Aorta (tissue), 5 donors: Measurements from ENCODE around the gene PGAP3. TPM values are rescaled to one million over a fixed set of nuclear protein-coding genes. Genes with fewer than 3 reads are reported as not detected.

Experiments
- ATAC-seq: fragments of 200-7000 bp; cut with Tn5 transposase; one replicate; pipeline ENCODE4 v1.9.1; 2022; ENCODE audit warnings: moderate library complexity; ENCODE audit not compliant: low FRiP score
- DNase-seq, 2 donors: peaks; one replicate each; pipeline ENCODE4 v3.0.0-alpha.2; 2020
- H3K27ac ChIP-seq, 2 donors: one replicate each; pipeline ENCODE4 v1.5.1; 2013; ENCODE audit warnings: low read length in 2 of 2, mild to moderate bottlenecking in 2 of 2, moderate library complexity in 2 of 2, control low read depth in 1 of 2, inconsistent platforms in 1 of 2, low read depth in 1 of 2
- H3K27me3 ChIP-seq, 2 donors: one replicate each; pipeline ENCODE4 v1.6.1; 2013; ENCODE audit warnings: control low read depth in 1 of 2, low read length in 1 of 2, mild to moderate bottlenecking in 1 of 2, moderate library complexity in 1 of 2; ENCODE audit not compliant: insufficient read depth in 2 of 2, control insufficient read depth in 1 of 2
- H3K36me3 ChIP-seq, 2 donors: one replicate each; pipeline ENCODE4 v1.6.1; 2013; ENCODE audit warnings: control low read depth in 1 of 2, low read length in 1 of 2, mild to moderate bottlenecking in 1 of 2; ENCODE audit not compliant: insufficient read depth in 2 of 2, control insufficient read depth in 1 of 2
- H3K4me1 ChIP-seq, 2 donors: one replicate each; pipeline ENCODE4 v1.6.1; 2013; ENCODE audit warnings: low read length in 2 of 2, control low read depth in 1 of 2, mild to moderate bottlenecking in 1 of 2, moderate library complexity in 1 of 2; ENCODE audit not compliant: insufficient read depth in 2 of 2, control insufficient read depth in 1 of 2
- H3K4me3 ChIP-seq, 2 donors: one replicate each; pipeline ENCODE4 v1.5.1; 2013; ENCODE audit warnings: low read length in 2 of 2, control low read depth in 1 of 2, mild to moderate bottlenecking in 1 of 2
- H3K9me3 ChIP-seq: one replicate; pipeline ENCODE4 v1.6.1; 2013; ENCODE audit warnings: mild to moderate bottlenecking, low read length; ENCODE audit not compliant: control insufficient read depth
- WGBS, 2 donors: extraction: QIAGEN DNeasy Blood & Tissue Kit; methylation state at CpG; one replicate each; pipeline ENCODE4 v1.1.7; 2013; 5-methylcytosine and 5-hydroxymethylcytosine counted together
- intact Hi-C, 2 donors: fragments of 100-400 bp; cut with DNase I; formaldehyde crosslinking; loops; one replicate each; pipeline versions ENCODE4 v1.14.2 to v1.15.0; 2022
- microRNA-seq, 2 donors: library from miRNA; unstranded; fragments of <30 nt; microRNA quantifications; one replicate each; pipeline ENCODE4 v1.2.0, GENCODE V29; 2020
- polyA plus RNA-seq, 2 donors: library from polyadenylated mRNA; stranded (reverse); fragments of 200-250 nt; gene quantifications; one replicate each; pipeline ENCODE4 v1.2.3, GENCODE V29; 2013
- total RNA-seq, 2 donors: library from RNA; stranded (reverse); fragmentation: NEBNext Ultra II Directional; extraction: Animal tissue kit (Norgen Biotek cat#: 25700); gene quantifications; one replicate each; pipeline ENCODE4 v1.2.1, GENCODE V29; 2021
- donor health status: healthy with polysubstance abuse.
- donor health status: Bipolar disorder and iron deficiency.
- donor health status: DM: no; HTN: no; CAD: no.
- donor health status: DM: no; HTN: no; CAD: no.
- donor health status: DM: yes; HTN: yes; CAD: no.

PGAP3 gene
- total and polyA plus RNA-seq, 4 donors = 13.3 to 25.5 (median 22.0) TPM

DNA sequence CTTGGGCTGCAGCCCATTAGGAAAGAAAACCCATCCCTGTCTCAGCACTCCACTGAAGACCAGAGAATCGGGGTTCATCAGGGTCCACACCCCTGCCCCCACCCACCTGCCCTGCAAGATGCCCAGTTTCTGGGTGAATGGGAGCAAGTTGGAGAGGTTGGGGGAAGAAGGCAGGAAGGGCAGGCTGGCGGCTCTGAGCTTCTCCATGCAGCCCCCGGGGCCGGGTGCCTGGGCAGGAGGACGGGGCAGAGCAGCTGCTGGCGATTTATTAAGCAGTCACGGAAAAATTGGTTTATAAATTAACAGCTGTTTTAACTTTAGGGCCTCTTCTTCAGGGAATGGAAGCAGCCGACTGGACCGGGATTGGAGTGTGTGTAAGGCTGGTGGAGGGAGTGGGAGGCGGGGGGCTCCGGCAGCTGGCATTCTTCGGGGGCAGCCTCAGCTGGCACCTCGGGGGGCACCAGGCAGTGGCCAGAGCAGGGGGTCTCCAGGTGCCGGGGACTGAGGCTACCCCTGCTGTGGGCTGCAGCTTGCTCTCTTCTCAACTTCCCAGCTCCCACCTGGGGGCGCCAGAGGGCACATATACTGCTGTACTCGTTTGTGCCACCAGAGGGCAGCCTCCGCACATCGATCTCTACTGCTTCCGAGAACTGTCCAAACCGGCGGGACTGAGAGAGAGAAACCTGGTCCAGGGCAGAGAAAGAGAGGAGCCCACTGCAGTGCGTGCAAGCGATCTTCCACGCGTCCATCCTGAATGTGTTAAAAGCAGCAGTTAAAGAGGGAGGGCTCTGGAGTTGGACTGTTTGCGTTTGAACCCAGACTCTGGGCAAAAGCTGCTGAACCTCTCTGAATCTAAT lies 66.1 kb downstream of the PGAP3 start:
- Histone ChIP-seq H3K4me3 (no peak overlapping the region), H3K27ac (no peak overlapping the region), H3K36me3 (no peaks in the 10 kb centered on the region), H3K27me3 (no peaks in the 10 kb centered on the region), H3K4me1 (no peaks in the 10 kb centered on the region), H3K9me3 (no peaks in the 10 kb centered on the region)
- peak; percentile 90 for ATAC-seq
- intact Hi-C loops = loop anchor here (2.0 to 5.0 kb wide), 4 partner anchors 45 to 135 kb away; partner anchors contain the start of gene MIEN1 (in 2 of the 2)
- WGBS, 2 donors = 12% methylated on average over 22 to 26 of the region's 26 CpGs
- DNase-seq = peak; percentile 85 to 94

Small RNAs within 50 kb of the gene (microRNA-seq; reads per million reads assigned to microRNA genes)
- gene MIR4728 = 2.0 to 10.7 reads per million in 2 donors

Other genes with a start within 250 kb of the PGAP3 start
- 10 to 100 TPM; 30.8 to 35.0 TPM for gene MED1, start 236.8 kb downstream of the PGAP3 start, total RNA-seq
- 1 to 10 TPM; 4.4 to 7.8 TPM for gene MED1, start 236.8 kb downstream of the PGAP3 start, polyA plus RNA-seq
- gene CDK12, start 226.6 kb downstream of the PGAP3 start, total RNA-seq = 10 to 100 TPM; 47.4 to 71.1 TPM
- gene CDK12, start 226.6 kb downstream of the PGAP3 start, polyA plus RNA-seq = 1 to 10 TPM; 7.3 to 9.7 TPM
- not detected for gene NEUROD2, start 80.1 kb downstream of the PGAP3 start, total RNA-seq
- not detected for gene NEUROD2, start 80.1 kb downstream of the PGAP3 start, polyA plus RNA-seq
- 1 to 10 TPM; 1.0 to 2.5 TPM for gene PPP1R1B, start 61.1 kb downstream of the PGAP3 start, total RNA-seq
- 10 to 100 TPM in 1 of 2 donors, not detected in 1; 13.5 TPM for gene PPP1R1B, start 61.1 kb downstream of the PGAP3 start, polyA plus RNA-seq
- gene STARD3, start 50.9 kb downstream of the PGAP3 start, total RNA-seq = 10 to 100 TPM; 34.7 to 58.1 TPM
- 10 to 100 TPM; 35.7 to 72.4 TPM for gene STARD3, start 50.9 kb downstream of the PGAP3 start, polyA plus RNA-seq
- 1 to 10 TPM; 1.9 to 3.1 TPM for gene TCAP, start 22.7 kb downstream of the PGAP3 start, total RNA-seq
- 1 to 10 TPM; 4.0 to 9.3 TPM for gene TCAP, start 22.7 kb downstream of the PGAP3 start, polyA plus RNA-seq
- 1 to 10 TPM in 1 of 2 donors, under 1 TPM in 1; 0.75 to 1.5 TPM for gene PNMT, start 19.6 kb downstream of the PGAP3 start, total RNA-seq
- gene PNMT, start 19.6 kb downstream of the PGAP3 start, polyA plus RNA-seq = 10 to 100 TPM in 1 of 2 donors, under 1 TPM in 1; 0.75 to 30.2 TPM
- 10 to 100 TPM; 73.0 to 74.0 TPM for gene ERBB2, start 12.0 kb upstream of the PGAP3 start, total RNA-seq
- gene ERBB2, start 12.0 kb upstream of the PGAP3 start, polyA plus RNA-seq = 10 to 100 TPM; 22.7 to 45.3 TPM
- gene MIEN1, start 42.5 kb upstream of the PGAP3 start, total RNA-seq = 10 to 100 TPM; 21.6 to 28.2 TPM
- 10 to 100 TPM; 63.9 to 82.4 TPM for gene MIEN1, start 42.5 kb upstream of the PGAP3 start, polyA plus RNA-seq
- gene GRB7, start 49.9 kb upstream of the PGAP3 start, total RNA-seq = 1 to 10 TPM in 1 of 2 donors, under 1 TPM in 1; 0.42 to 1.6 TPM
- under 1 TPM; 0.23 to 0.75 TPM for gene GRB7, start 49.9 kb upstream of the PGAP3 start, polyA plus RNA-seq
- 1 to 10 TPM; 1.7 to 2.8 TPM for gene IKZF3, start 176.3 kb upstream of the PGAP3 start, total RNA-seq
- gene IKZF3, start 176.3 kb upstream of the PGAP3 start, polyA plus RNA-seq = under 1 TPM; 0.03 to 0.75 TPM
- not detected for gene ZPBP2, start 180.1 kb upstream of the PGAP3 start, total RNA-seq
- gene ZPBP2, start 180.1 kb upstream of the PGAP3 start, polyA plus RNA-seq = not detected
- 10 to 100 TPM in 1 of 2 donors, 1 to 10 TPM in 1; 9.7 to 14.5 TPM for gene GSDMB, start 230.6 kb upstream of the PGAP3 start, total RNA-seq
- 10 to 100 TPM; 16.7 to 30.1 TPM for gene GSDMB, start 230.6 kb upstream of the PGAP3 start, polyA plus RNA-seq
- 10 to 100 TPM; 44.2 to 45.0 TPM for gene ORMDL3, start 239.5 kb upstream of the PGAP3 start, total RNA-seq
- gene ORMDL3, start 239.5 kb upstream of the PGAP3 start, polyA plus RNA-seq = 10 to 100 TPM; 50.4 to 74.0 TPM
- not detected for gene LRRC3C, start 239.7 kb upstream of the PGAP3 start, total RNA-seq
- not detected for gene LRRC3C, start 239.7 kb upstream of the PGAP3 start, polyA plus RNA-seq